ENCODE data around the gene MRGPRF. TPM values are rescaled to one million over a fixed set of nuclear protein-coding genes. Genes with fewer than 3 reads are reported as not detected.
A peak's percentile ranks its signal among the peaks of the same experiment; 100 is the strongest.

Gene MRGPRF
- polyA plus RNA-seq, 3 donors, result 17.2 to 26.1 (median 23.7) TPM

- DNase-seq (ENCODE audit: extremely low read depth in 1 of 11, low read depth in 9 of 11, low spot score in 4 of 11), result no peak
These were observed 40.7 kb upstream of the MRGPRF start for GRCh38 chr11:69053546-69054396.

- DNase-seq (ENCODE audit: extremely low read depth in 1 of 11, low read depth in 9 of 11, low spot score in 4 of 11), result no peak
These were observed 40.1 kb upstream of the MRGPRF start for GRCh38 chr11:69053169-69053477.

- no peak for DNase-seq (ENCODE audit: extremely low read depth in 1 of 11, low read depth in 9 of 11, low spot score in 4 of 11)
These were observed 39.5 kb upstream of the MRGPRF start for GRCh38 chr11:69052343-69053168.

GRCh38 chr11:69051381-69052342 is 38.6 kb upstream of the MRGPRF start:
- no peak for DNase-seq (ENCODE audit: extremely low read depth in 1 of 11, low read depth in 9 of 11, low spot score in 4 of 11)

GRCh38 chr11:69050592-69051380 is 37.7 kb upstream of the MRGPRF start:
- DNase-seq (ENCODE audit: extremely low read depth in 1 of 11, low read depth in 9 of 11, low spot score in 4 of 11), result no peak

- no peak for DNase-seq (ENCODE audit: extremely low read depth in 1 of 11, low read depth in 9 of 11, low spot score in 4 of 11)
These were observed 36.4 kb upstream of the MRGPRF start for GRCh38 chr11:69049490-69049867.

GRCh38 chr11:69048694-69049489 is 35.8 kb upstream of the MRGPRF start, which contains the start of gene TPCN2:
TSS of gene TPCN2 (plus strand) at chr11:69048932. CDS start at chr11:69048998, 66 bp downstream.
- DNase-seq (ENCODE audit: extremely low read depth in 1 of 11, low read depth in 9 of 11, low spot score in 4 of 11), result peak; percentile 89 to 96 (median 94)

GRCh38 chr11:69048031-69048693 is 35.1 kb upstream of the MRGPRF start:
- DNase-seq (ENCODE audit: extremely low read depth in 1 of 11, low read depth in 9 of 11, low spot score in 4 of 11), result no peak

GRCh38 chr11:69044111-69045013 is 31.3 kb upstream of the MRGPRF start:
- peak in 9 of 11 donors; percentile 50 to 82 (median 63) for DNase-seq (ENCODE audit: extremely low read depth in 1 of 11, low read depth in 9 of 11, low spot score in 4 of 11)

GRCh38 chr11:69041516-69041915 is 28.5 kb upstream of the MRGPRF start:
- DNase-seq (ENCODE audit: extremely low read depth in 1 of 11, low read depth in 9 of 11, low spot score in 4 of 11), result no peak

GRCh38 chr11:69040581-69041260 is 27.7 kb upstream of the MRGPRF start:
- no peak for DNase-seq (ENCODE audit: extremely low read depth in 1 of 11, low read depth in 9 of 11, low spot score in 4 of 11)

GRCh38 chr11:69040051-69040450 is 27.0 kb upstream of the MRGPRF start:
- no peak for DNase-seq (ENCODE audit: extremely low read depth in 1 of 11, low read depth in 9 of 11, low spot score in 4 of 11)

GRCh38 chr11:69039501-69039900 is 26.5 kb upstream of the MRGPRF start:
- no peak for DNase-seq (ENCODE audit: extremely low read depth in 1 of 11, low read depth in 9 of 11, low spot score in 4 of 11)

- no peak for DNase-seq (ENCODE audit: extremely low read depth in 1 of 11, low read depth in 9 of 11, low spot score in 4 of 11)
These were observed 24.5 kb upstream of the MRGPRF start for GRCh38 chr11:69037544-69037943.

- no peak for DNase-seq (ENCODE audit: extremely low read depth in 1 of 11, low read depth in 9 of 11, low spot score in 4 of 11)
These were observed 24.0 kb upstream of the MRGPRF start for GRCh38 chr11:69037074-69037473.

- no peak for DNase-seq (ENCODE audit: extremely low read depth in 1 of 11, low read depth in 9 of 11, low spot score in 4 of 11)
These were observed 22.9 kb upstream of the MRGPRF start for GRCh38 chr11:69035946-69036340.
